Kidney epithelial cell (primary cell): ENCODE data around the gene BRSK1. TPM values are rescaled to one million over a fixed set of nuclear protein-coding genes. Genes with fewer than 3 reads are reported as not detected.

Experiments used
- DNase-seq: peaks from one replicate; pipeline ENCODE4 v3.0.0-alpha.2; 2010; ENCODE audit warnings: low read depth
- H3K27me3 ChIP-seq: 2 replicates; pipeline ENCODE4 v1.6.0; 2011; ENCODE audit warnings: low read length; ENCODE audit not compliant: control insufficient read depth, insufficient read depth
- H3K36me3 ChIP-seq: 2 replicates; pipeline ENCODE4 v1.5.1; 2011; ENCODE audit warnings: low read length; ENCODE audit not compliant: control insufficient read depth, insufficient read depth
- H3K4me3 ChIP-seq: 2 replicates; pipeline ENCODE4 v1.5.1; 2011; ENCODE audit warnings: low read depth, mild to moderate bottlenecking, control low read depth, low read length
- total RNA-seq: library from RNA; depleted of rRNA; stranded (reverse); fragments of >200 nt; gene quantifications from 2 replicates; pipeline ENCODE4 v1.2.3, GENCODE V29; 2015
- TF ChIP-seq, protein P1 (sequence below): IDR thresholded peaks from 2 replicates; pipeline ENCODE4 v1.5.1; 2011; ENCODE audit warnings: mild to moderate bottlenecking, moderate library complexity, low read length, control low read depth, inconsistent platforms; ENCODE audit not compliant: insufficient read depth, poor library complexity, severe bottlenecking

Gene BRSK1
- total RNA-seq, 1 donor from 2014 or later = 6.0 TPM

DNA sequence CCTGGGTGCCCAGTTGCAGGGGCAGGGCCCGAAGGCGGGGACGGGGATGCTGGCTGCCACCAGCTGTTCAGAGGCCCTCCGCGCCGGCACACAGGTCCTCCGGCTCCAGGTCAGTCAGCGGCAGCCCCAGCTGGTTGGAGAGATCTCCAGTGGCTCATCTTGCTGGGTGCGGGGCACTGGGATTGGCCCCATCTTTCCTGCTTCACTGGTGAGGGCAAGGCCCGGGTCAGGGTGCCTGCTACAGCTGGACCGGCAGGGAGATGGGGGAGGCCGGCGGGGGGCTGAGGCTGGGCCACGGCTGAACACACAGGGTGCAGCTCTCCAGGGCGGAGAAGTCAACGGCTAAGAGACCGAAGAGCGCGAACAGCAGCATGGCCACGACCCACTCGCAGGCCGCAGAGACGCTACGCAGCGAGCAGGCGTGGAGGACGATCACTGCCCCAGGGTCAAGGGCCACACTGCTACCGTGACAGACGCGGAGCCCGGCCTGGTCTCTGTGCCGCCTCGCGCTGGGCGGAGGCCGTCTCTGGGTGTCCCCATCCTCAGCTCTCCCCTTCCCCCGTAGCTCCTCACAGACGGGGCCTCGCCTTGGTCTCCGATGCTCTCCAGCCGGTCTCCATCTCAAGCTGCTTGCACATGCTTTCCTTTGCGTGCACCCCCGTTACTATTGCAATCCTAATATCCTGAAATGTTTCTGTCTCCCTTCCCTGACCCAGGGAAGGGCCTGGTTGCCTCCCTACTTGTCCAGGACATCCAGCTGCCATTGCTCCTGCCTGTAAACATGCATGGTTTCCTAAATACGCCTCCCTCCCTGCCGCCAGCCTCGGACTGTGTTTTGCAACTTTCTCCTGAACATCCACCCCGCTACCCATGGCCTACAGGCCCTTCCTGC, 29.1 kb downstream of the BRSK1 start:
- TF ChIP-seq, protein P1, sequence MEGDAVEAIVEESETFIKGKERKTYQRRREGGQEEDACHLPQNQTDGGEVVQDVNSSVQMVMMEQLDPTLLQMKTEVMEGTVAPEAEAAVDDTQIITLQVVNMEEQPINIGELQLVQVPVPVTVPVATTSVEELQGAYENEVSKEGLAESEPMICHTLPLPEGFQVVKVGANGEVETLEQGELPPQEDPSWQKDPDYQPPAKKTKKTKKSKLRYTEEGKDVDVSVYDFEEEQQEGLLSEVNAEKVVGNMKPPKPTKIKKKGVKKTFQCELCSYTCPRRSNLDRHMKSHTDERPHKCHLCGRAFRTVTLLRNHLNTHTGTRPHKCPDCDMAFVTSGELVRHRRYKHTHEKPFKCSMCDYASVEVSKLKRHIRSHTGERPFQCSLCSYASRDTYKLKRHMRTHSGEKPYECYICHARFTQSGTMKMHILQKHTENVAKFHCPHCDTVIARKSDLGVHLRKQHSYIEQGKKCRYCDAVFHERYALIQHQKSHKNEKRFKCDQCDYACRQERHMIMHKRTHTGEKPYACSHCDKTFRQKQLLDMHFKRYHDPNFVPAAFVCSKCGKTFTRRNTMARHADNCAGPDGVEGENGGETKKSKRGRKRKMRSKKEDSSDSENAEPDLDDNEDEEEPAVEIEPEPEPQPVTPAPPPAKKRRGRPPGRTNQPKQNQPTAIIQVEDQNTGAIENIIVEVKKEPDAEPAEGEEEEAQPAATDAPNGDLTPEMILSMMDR = no peak
- H3K27me3 ChIP-seq = peaks cover 2% of the 10 kb centered on the region
- no peaks in the 10 kb centered on the region for H3K36me3 ChIP-seq
- H3K4me3 ChIP-seq = no peak overlapping the region
- no peak for DNase-seq

GRCh38 chr19:55314396-55314795, 30.6 kb downstream of the BRSK1 start:
- no peaks in the 10 kb centered on the region for H3K36me3 ChIP-seq
- no peak for DNase-seq
- no peak overlapping the region for H3K4me3 ChIP-seq
- peaks cover 2% of the 10 kb centered on the region for H3K27me3 ChIP-seq
- TF ChIP-seq, protein P1 = no peak

GRCh38 chr19:55315956-55316525, 32.2 kb downstream of the BRSK1 start:
- TF ChIP-seq, protein P1 = no peak
- no peak for DNase-seq
- Histone ChIP-seq H3K27me3 (peaks cover 2% of the 10 kb centered on the region), H3K4me3 (no peak overlapping the region), H3K36me3 (no peaks in the 10 kb centered on the region)

GRCh38 chr19:55316646-55317045, 32.8 kb downstream of the BRSK1 start:
- DNase-seq = no peak
- TF ChIP-seq, protein P1 = no peak
- H3K27me3 ChIP-seq = peaks cover 2% of the 10 kb centered on the region
- no peak overlapping the region for H3K4me3 ChIP-seq
- no peaks in the 10 kb centered on the region for H3K36me3 ChIP-seq

DNA sequence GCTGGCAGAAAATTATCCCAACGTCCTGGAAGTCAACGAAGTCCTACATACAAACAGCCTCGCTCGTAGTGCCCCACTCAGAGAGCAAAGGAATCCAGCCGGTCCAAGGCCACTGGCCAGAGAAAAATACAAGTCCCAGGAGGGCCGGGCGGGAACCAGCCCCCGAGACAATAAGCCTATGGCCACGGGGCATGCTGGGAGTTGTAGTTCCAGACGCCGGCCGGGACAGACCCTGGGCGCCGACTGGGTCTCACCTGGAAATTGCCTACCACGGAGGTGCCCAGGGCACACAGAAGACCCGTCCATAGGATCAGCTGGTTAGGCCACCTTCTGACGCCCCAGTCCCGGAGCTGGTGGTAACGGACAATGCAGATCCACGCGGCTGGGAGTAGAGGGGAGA, 36.0 kb downstream of the BRSK1 start:
- no peaks in the 10 kb centered on the region for H3K27me3 ChIP-seq
- no peak for DNase-seq
- TF ChIP-seq, protein P1 = no peak
- H3K36me3 ChIP-seq = no peaks in the 10 kb centered on the region
- H3K4me3 ChIP-seq = no peak overlapping the region
